ENCODE results near the gene FRS3.
A peak's percentile ranks its signal among the peaks of the same experiment; 100 is the strongest.

Gene FRS3

GRCh38 chr6:41743406-41744235 is 36.1 kb downstream of the FRS3 start:
- no peaks in the 10 kb centered on the region for H3K27me3 Mint-ChIP-seq
- H3K27ac Mint-ChIP-seq, result peak overlapping the region in 1 of 2 donors; percentile 22
- H3K4me1 Mint-ChIP-seq, result no peaks in the 10 kb centered on the region
- no peak for DNase-seq
- no peak for ATAC-seq
- H3K9me3 Mint-ChIP-seq, result no peaks in the 10 kb centered on the region
- no peak overlapping the region for H3K4me3 Mint-ChIP-seq

GRCh38 chr6:41741625-41742490 is 37.8 kb downstream of the FRS3 start:
- Mint-ChIP-seq H3K27me3 (no peaks in the 10 kb centered on the region), H3K4me1 (no peaks in the 10 kb centered on the region), H3K27ac (no peak overlapping the region), H3K4me3 (no peak overlapping the region), H3K9me3 (no peaks in the 10 kb centered on the region)
- ATAC-seq (no peak), DNase-seq (no peak)

- Mint-ChIP-seq H3K9me3 (no peaks in the 10 kb centered on the region), H3K27me3 (no peaks in the 10 kb centered on the region)
Measured at GRCh38 chr6:41740366-41741162, 39.1 kb downstream of the FRS3 start.

GRCh38 chr6:41739041-41739440 is 40.7 kb downstream of the FRS3 start:
- no peak overlapping the region for H3K4me3 Mint-ChIP-seq
- DNase-seq (no peak), ATAC-seq (no peak)
- H3K27ac Mint-ChIP-seq, result no peak overlapping the region
- H3K27me3 Mint-ChIP-seq, result no peaks in the 10 kb centered on the region
- no peaks in the 10 kb centered on the region for H3K9me3 Mint-ChIP-seq
- H3K4me1 Mint-ChIP-seq, result peaks cover 9% of the 10 kb centered on the region

More at GRCh38 chr6:41740366-41741162, 39.1 kb downstream of the FRS3 start:
- ATAC-seq, result no peak
- Mint-ChIP-seq H3K27ac (peak overlapping the region in 1 of 2 donors; percentile 79), H3K4me3 (no peak overlapping the region), H3K4me1 (peaks cover 9% of the 10 kb centered on the region)
- DNase-seq, result no peak

- H3K27me3 Mint-ChIP-seq, result no peaks in the 10 kb centered on the region
- ATAC-seq (no peak), DNase-seq (no peak)
- no peak overlapping the region for H3K27ac Mint-ChIP-seq
- no peak overlapping the region for H3K4me3 Mint-ChIP-seq
- H3K4me1 Mint-ChIP-seq, result peaks cover 17% of the 10 kb centered on the region
- H3K9me3 Mint-ChIP-seq, result no peaks in the 10 kb centered on the region
Measured at GRCh38 chr6:41737591-41738130, 42.0 kb downstream of the FRS3 start.

- DNase-seq, result no peak
- no peaks in the 10 kb centered on the region for H3K9me3 Mint-ChIP-seq
- H3K4me3 Mint-ChIP-seq, result no peak overlapping the region
- no peaks in the 10 kb centered on the region for H3K27me3 Mint-ChIP-seq
- peaks cover 23% of the 10 kb centered on the region for H3K4me1 Mint-ChIP-seq
- no peak for ATAC-seq
- H3K27ac Mint-ChIP-seq, result no peak overlapping the region
Measured at GRCh38 chr6:41736800-41737555, 42.7 kb downstream of the FRS3 start.

GRCh38 chr6:41736186-41736733 is 43.4 kb downstream of the FRS3 start:
- no peak overlapping the region for H3K4me3 Mint-ChIP-seq

GRCh38 chr6:41735427-41736185 is 44.1 kb downstream of the FRS3 start, which contains the start of gene TFEB:
Gene TFEB (minus strand): TSS chr6:41735608. CDS start chr6:41691213, 44,395 bp downstream.
- H3K27ac Mint-ChIP-seq, result peak within 1 kb of the TSS in 1 of 2 donors; percentile 34
- no peaks in the 10 kb centered on the region for H3K9me3 Mint-ChIP-seq
- DNase-seq (peak; percentile 94 to 97), ATAC-seq (peak; percentile 54)
- no peaks in the 10 kb centered on the region for H3K27me3 Mint-ChIP-seq
- peaks cover 36% of the 10 kb centered on the region for H3K4me1 Mint-ChIP-seq
- H3K4me3 Mint-ChIP-seq, result peak within 1 kb of the TSS; percentile 81 to 85

More at GRCh38 chr6:41736186-41736733, 43.4 kb downstream of the FRS3 start:
- no peak overlapping the region for H3K27ac Mint-ChIP-seq
- H3K4me1 Mint-ChIP-seq, result peaks cover 29% of the 10 kb centered on the region
- H3K27me3 Mint-ChIP-seq, result no peaks in the 10 kb centered on the region
- ATAC-seq, result no peak
- H3K9me3 Mint-ChIP-seq, result no peaks in the 10 kb centered on the region
- no peak for DNase-seq

- Mint-ChIP-seq H3K9me3 (no peaks in the 10 kb centered on the region), H3K4me1 (peaks cover 43% of the 10 kb centered on the region), H3K27me3 (no peaks in the 10 kb centered on the region), H3K27ac (peak overlapping the region in 1 of 2 donors; percentile 34), H3K4me3 (peak overlapping the region; percentile 81 to 85)
- peak; percentile 71 to 75 for DNase-seq
- peak; percentile 48 for ATAC-seq
Measured at GRCh38 chr6:41734666-41735426, 44.9 kb downstream of the FRS3 start.

GRCh38 chr6:41733707-41734665 is 45.7 kb downstream of the FRS3 start:
- Mint-ChIP-seq H3K4me3 (peak overlapping the region; percentile 56 to 85), H3K27me3 (no peaks in the 10 kb centered on the region), H3K27ac (peak overlapping the region; percentile 82 to 86), H3K9me3 (no peaks in the 10 kb centered on the region), H3K4me1 (peaks cover 51% of the 10 kb centered on the region)
- ATAC-seq (peak; percentile 72), DNase-seq (peak; percentile 78 to 79)

- DNase-seq, result peak in 1 of 2 donors; percentile 37
- Mint-ChIP-seq H3K27me3 (no peaks in the 10 kb centered on the region), H3K4me1 (peaks cover 55% of the 10 kb centered on the region), H3K4me3 (peak overlapping the region; percentile 56 to 85), H3K9me3 (no peaks in the 10 kb centered on the region), H3K27ac (peak overlapping the region; percentile 92 to 93)
- ATAC-seq, result peak; percentile 1
Measured at GRCh38 chr6:41733360-41733706, 46.4 kb downstream of the FRS3 start.
